Psoas muscle (tissue), 8 donors: ENCODE data around the gene TUT7. TPM values are rescaled to one million over a fixed set of nuclear protein-coding genes. Genes with fewer than 3 reads are reported as not detected.
A peak's percentile ranks its signal among the peaks of the same experiment; 100 is the strongest.
"Not testable (repeated sequence)": the region's sequence is repeated elsewhere in the genome, so short reads cannot be mapped to it uniquely, and the experiment has no call there.

Experiments
- ATAC-seq, 4 donors: fragments of 200-7000 bp; cut with Tn5 transposase; one replicate each; pipeline ENCODE4 v1.9.1; 2020; ENCODE audit warnings: moderate library complexity in 3 of 4, mild to moderate bottlenecking in 2 of 4
- DNase-seq, 2 donors: peaks; one replicate each; pipeline ENCODE4 v3.0.0-alpha.2; 2020
- H3K27ac ChIP-seq: fragments of 200-600 bp; one replicate; pipeline ENCODE4 v1.8.0; 2022
- H3K27me3 ChIP-seq, 3 donors: fragments of 200-600 bp in 1 of 3; one replicate each; pipeline versions ENCODE4 v1.6.1 to v1.8.0; 2013 to 2022; ENCODE audit warnings: low read length in 2 of 3, mild to moderate bottlenecking in 2 of 3, moderate library complexity in 1 of 3; ENCODE audit not compliant: insufficient read depth in 3 of 3
- H3K36me3 ChIP-seq, 2 donors: fragments of 200-600 bp in 1 of 2; one replicate each; pipeline versions ENCODE4 v1.6.1 to v1.8.0; 2013 to 2022; ENCODE audit warnings: low read depth in 1 of 2, mild to moderate bottlenecking in 1 of 2, moderate library complexity in 1 of 2; ENCODE audit not compliant: insufficient read depth in 1 of 2
- H3K4me1 ChIP-seq: fragments of 200-600 bp; one replicate; pipeline ENCODE4 v1.8.0; 2022
- H3K4me3 ChIP-seq: fragments of 200-600 bp; one replicate; pipeline ENCODE4 v1.8.0; 2022; ENCODE audit warnings: mild to moderate bottlenecking
- H3K9me3 ChIP-seq: fragments of 200-600 bp; one replicate; pipeline ENCODE4 v1.8.0; 2022
- CTCF ChIP-seq: fragments of 200-600 bp; IDR thresholded peaks from one replicate; pipeline ENCODE4 v1.8.0; 2022; ENCODE audit warnings: antibody characterized with exemption
- WGBS, 3 donors: extraction: QIAGEN DNeasy Blood & Tissue Kit; methylation state at CpG; one replicate each; pipeline versions ENCODE4 v1.1.6 to v1.1.7; 2013; 5-methylcytosine and 5-hydroxymethylcytosine counted together
- intact Hi-C, 2 donors: fragments of 100-400 bp; cut with DNase I; formaldehyde crosslinking; loops; one replicate each; pipeline versions ENCODE4 v1.11.0 to v1.14.2; 2022
- long read RNA-seq, 2 donors: library from polyadenylated mRNA; unstranded; transcript quantifications; one replicate each; pipeline ENCODE4 v2.0.0, GENCODE V29; 2021
- polyA plus RNA-seq, 3 donors: library from polyadenylated mRNA; stranded (reverse); fragments of 200-250 nt; gene quantifications; one replicate each; pipeline ENCODE4 v1.2.3, GENCODE V29; 2013
- total RNA-seq, 4 donors: library from RNA; stranded (reverse); fragmentation: NEBNext Ultra II Directional in 2 of 4; extraction: Animal tissue kit (Norgen Biotek cat#: 25700) in 2 of 4; gene quantifications; one replicate each; pipeline versions ENCODE4 v1.2.1 to v1.2.4, GENCODE V29; 2021 to 2023
- donor health status: healthy with polysubstance abuse.
- donor health status: DM: no; HTN: no; CAD: no; lungs with moderate emphysema.
- donor health status: Bipolar disorder and iron deficiency.
- donor health status: healthy.
- donor health status: DM: yes; HTN: yes; CAD: no.
- donor health status: DM: no; HTN: no; CAD: no.
- donor health status: DM: no; HTN: no; CAD: no.
- donor health status: DM: yes; HTN: yes; CAD: no.

TUT7 gene, protein sequence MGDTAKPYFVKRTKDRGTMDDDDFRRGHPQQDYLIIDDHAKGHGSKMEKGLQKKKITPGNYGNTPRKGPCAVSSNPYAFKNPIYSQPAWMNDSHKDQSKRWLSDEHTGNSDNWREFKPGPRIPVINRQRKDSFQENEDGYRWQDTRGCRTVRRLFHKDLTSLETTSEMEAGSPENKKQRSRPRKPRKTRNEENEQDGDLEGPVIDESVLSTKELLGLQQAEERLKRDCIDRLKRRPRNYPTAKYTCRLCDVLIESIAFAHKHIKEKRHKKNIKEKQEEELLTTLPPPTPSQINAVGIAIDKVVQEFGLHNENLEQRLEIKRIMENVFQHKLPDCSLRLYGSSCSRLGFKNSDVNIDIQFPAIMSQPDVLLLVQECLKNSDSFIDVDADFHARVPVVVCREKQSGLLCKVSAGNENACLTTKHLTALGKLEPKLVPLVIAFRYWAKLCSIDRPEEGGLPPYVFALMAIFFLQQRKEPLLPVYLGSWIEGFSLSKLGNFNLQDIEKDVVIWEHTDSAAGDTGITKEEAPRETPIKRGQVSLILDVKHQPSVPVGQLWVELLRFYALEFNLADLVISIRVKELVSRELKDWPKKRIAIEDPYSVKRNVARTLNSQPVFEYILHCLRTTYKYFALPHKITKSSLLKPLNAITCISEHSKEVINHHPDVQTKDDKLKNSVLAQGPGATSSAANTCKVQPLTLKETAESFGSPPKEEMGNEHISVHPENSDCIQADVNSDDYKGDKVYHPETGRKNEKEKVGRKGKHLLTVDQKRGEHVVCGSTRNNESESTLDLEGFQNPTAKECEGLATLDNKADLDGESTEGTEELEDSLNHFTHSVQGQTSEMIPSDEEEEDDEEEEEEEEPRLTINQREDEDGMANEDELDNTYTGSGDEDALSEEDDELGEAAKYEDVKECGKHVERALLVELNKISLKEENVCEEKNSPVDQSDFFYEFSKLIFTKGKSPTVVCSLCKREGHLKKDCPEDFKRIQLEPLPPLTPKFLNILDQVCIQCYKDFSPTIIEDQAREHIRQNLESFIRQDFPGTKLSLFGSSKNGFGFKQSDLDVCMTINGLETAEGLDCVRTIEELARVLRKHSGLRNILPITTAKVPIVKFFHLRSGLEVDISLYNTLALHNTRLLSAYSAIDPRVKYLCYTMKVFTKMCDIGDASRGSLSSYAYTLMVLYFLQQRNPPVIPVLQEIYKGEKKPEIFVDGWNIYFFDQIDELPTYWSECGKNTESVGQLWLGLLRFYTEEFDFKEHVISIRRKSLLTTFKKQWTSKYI (N-terminal part only)
- total RNA-seq, result 10 to 100 TPM; 13.5 to 21.3 (median 18.2) TPM
- polyA plus RNA-seq, result 10 to 100 TPM in 2 of 3 donors, 1 to 10 TPM in 1; 9.4 to 15.5 (median 12.7) TPM
- long read RNA-seq, donor 1, partial matches to known transcripts, result 2 of 2 reads
- long read RNA-seq, donor 1, other reads (novel, unspliced or antisense), result 0 of 2 reads
- long read RNA-seq, donor 2, full-length matches to known transcripts, result 7 of 17 reads
- long read RNA-seq, donor 2, partial matches to known transcripts, result 7 of 17 reads
- long read RNA-seq, donor 2, other reads (novel, unspliced or antisense), result 3 of 17 reads

- H3K4me1 ChIP-seq, result peaks cover 45% of the 10 kb centered on the region
- ATAC-seq, result peak; percentile 97 to 99 (median 98)
Observed at GRCh38 chr9:86354011-86354817, at the start of gene TUT7. Gene TUT7 (minus strand): TSS chr9:86354410. CDS start chr9:86353199, 1,211 bp downstream.

DNA sequence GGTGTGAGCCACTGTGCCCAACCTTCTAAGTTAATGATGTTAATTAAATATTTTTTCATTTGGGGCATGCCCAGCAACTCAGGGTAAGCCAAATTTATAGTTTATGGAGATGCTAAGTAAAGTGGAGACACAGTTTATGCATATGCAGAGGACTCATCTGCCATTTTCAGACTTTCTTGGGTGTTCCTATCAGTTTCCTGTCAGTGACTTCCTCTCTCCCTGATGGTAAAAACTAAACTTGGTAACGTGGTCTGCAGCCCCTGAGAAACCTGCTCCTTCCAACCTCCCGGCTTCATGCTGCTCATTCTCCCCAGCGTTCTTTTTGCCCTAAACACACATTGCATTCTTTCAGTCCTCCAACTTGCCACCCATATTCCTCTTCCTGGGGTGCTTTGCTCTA, 48.4 kb upstream of the TUT7 start:
- H3K4me1 ChIP-seq, result peaks cover 25% of the 10 kb centered on the region
- ATAC-seq (no peak), DNase-seq (no peak)
- WGBS, 3 donors, result 54 to 73% (median 65%) methylated on average over 3 of the region's 3 CpGs
- intact Hi-C loops, result no loop called here
- H3K4me3 ChIP-seq, result no peak overlapping the region
- no peaks in the 10 kb centered on the region for H3K9me3 ChIP-seq
- H3K27me3 ChIP-seq, result peaks cover 0 to 2% (median 0%) of the 10 kb centered on the region in 3 donors
- TF ChIP-seq CTCF, result no peak
- no peak overlapping the region for H3K27ac ChIP-seq
- no peaks in the 10 kb centered on the region for H3K36me3 ChIP-seq

More at GRCh38 chr9:86354011-86354817, at the start of gene TUT7:
- Histone ChIP-seq H3K9me3 (no peaks in the 10 kb centered on the region), H3K27ac (peak within 1 kb of the TSS; percentile 94), H3K4me3 (peak within 1 kb of the TSS; percentile 83), H3K36me3 (peaks cover 4 to 20% of the 10 kb centered on the region in 2 donors), H3K27me3 (no peaks in the 10 kb centered on the region)
- TF ChIP-seq CTCF, result no peak
- peak; percentile 96 to 98 for DNase-seq
- intact Hi-C loops, result loop anchor here (2.0 to 10.0 kb wide), 3 partner anchors 53 to 609 kb away; partner anchors contain the start of genes AGTPBP1 (in 1 of the 2) and ISCA1 (in 1 of the 2)
- WGBS, 3 donors, result 0 to 1% (median 0%) methylated on average over 31 to 79 of the region's 79 CpGs

DNA sequence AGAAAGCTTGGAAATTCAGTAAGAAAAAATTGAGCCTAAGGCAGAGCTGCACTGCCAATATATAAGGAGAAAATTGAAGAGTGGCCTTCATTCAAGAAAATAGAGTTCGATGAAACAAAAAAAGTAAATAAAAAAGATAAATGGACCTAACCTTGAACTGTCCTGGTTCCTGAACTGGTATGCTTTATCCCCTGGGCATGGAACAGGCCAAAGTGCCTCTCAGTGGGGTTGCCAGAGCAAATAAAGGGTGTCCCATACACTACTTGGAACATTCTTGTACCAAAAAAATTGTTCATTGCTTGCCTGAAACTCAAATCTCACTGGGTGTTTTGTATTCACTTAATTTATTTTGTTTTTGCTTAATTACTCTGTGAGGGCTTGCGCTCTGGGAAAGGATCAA, 42.2 kb upstream of the TUT7 start:
- H3K36me3 ChIP-seq, result no peaks in the 10 kb centered on the region
- no peaks in the 10 kb centered on the region for H3K9me3 ChIP-seq
- H3K27me3 ChIP-seq, result peaks cover 0 to 2% (median 0%) of the 10 kb centered on the region in 3 donors
- WGBS, 3 donors, result 94 to 100% (median 96%) methylated on average over 2 of the region's 2 CpGs
- ATAC-seq (no peak), DNase-seq (no peak)
- H3K4me3 ChIP-seq, result no peak overlapping the region
- H3K4me1 ChIP-seq, result no peaks in the 10 kb centered on the region
- no peak for TF ChIP-seq CTCF
- H3K27ac ChIP-seq, result no peak overlapping the region
- intact Hi-C loops, result no loop called here

DNA sequence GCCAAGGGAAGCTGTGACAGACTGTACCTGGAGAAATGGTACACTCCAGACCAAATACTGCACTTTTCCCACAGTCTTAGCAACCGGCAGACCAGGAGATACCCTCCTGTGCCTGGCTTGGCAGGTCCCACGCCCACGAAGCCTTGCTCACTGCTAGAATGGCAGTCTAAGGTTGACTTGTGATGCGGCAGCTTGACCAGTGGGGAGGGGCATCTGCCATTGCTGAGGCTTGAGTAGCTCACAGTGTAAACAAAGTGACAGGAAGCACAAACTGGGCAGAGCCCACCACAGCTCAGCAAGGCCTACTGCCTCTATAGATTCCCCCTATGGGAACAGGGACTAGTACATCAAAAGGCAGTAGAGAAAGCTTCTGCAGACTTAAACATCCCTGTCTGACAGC, 36.0 kb upstream of the TUT7 start:
- H3K36me3 ChIP-seq, DNase-seq, H3K4me3 ChIP-seq, H3K4me1 ChIP-seq, H3K27ac ChIP-seq, H3K27me3 ChIP-seq, ATAC-seq, H3K9me3 ChIP-seq, intact Hi-C loops: not testable (repeated sequence)
- 78 to 87% (median 84%) methylated on average over 4 of the region's 4 CpGs for WGBS, 3 donors
